ENCODE measurements around the gene MB. TPM values are rescaled to one million over a fixed set of nuclear protein-coding genes. Genes with fewer than 3 reads are reported as not detected.

The MB gene
- total RNA-seq, 1 donor = not detected

DNA sequence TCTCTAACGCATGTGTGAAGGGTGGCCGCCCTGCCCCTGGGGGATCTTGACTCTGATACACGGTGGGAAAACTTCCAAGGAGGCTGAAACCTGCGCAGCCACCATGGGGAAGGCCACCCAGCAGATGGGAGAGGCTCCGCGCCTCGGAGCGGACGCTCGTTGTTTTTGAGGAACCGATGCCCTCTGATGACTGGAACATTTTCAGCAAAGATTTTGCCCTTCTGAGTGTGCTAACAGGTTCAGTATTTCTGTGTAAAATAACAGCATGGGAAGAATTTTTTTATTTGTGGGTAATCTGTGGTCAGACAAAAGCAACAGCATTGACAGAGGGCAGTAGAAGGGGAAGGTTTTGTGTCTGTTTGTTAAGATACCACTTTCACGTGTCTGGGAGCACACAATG, 16.7 kb downstream of the MB start:
- H3K27me3 ChIP-seq (ENCODE audit: insufficient read depth, low read length) = no peaks in the 10 kb centered on the region
- H3K9me3 ChIP-seq (ENCODE audit: low read depth, low read length) = no peaks in the 10 kb centered on the region
- H3K4me3 ChIP-seq (ENCODE audit: low read length) = no peak overlapping the region
- H3K4me1 ChIP-seq (ENCODE audit: insufficient read depth, low read length) = peaks cover 41% of the 10 kb centered on the region

DNA sequence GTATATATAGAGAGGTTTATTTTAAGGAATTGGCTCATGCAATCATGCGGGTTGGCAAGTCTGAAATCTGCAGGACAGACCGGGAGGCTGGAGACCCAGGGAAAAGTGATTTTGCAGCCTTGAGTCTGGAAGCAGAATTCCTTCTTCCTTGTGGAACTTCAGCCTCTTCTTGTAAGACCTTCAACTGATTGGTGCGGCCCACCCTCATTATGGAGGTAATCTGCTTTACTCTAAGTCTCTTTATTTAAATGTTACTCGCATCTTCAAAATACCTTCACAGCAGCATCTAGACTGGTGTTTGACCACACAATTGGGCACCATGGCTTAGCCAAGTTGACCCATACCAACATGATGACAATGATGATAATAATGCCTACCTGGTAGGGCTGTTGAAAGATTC, 17.8 kb downstream of the MB start:
- no peaks in the 10 kb centered on the region for H3K27me3 ChIP-seq (ENCODE audit: insufficient read depth, low read length)
- H3K4me3 ChIP-seq (ENCODE audit: low read length) = no peak overlapping the region
- peaks cover 33% of the 10 kb centered on the region for H3K4me1 ChIP-seq (ENCODE audit: insufficient read depth, low read length)
- H3K9me3 ChIP-seq (ENCODE audit: low read depth, low read length) = no peaks in the 10 kb centered on the region

DNA sequence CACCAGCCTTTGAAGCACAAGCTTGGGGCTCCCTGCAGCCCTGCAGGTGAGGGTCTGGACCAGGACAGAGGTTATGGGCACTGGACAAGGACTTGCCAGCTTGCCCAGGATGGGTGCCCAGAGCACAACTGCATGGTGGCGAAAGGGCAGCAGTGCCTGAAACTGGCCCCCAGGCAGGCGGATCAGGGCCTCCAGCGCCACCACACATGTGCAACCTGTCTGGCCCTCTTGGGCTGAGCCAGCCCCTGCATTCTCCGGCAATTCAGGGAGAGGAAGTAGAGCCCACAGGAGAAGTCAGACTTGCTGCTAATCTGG, 18.8 kb downstream of the MB start:
- Histone ChIP-seq H3K4me1 (ENCODE audit: insufficient read depth, low read length) (peaks cover 23% of the 10 kb centered on the region), H3K27me3 (ENCODE audit: insufficient read depth, low read length) (no peaks in the 10 kb centered on the region), H3K9me3 (ENCODE audit: low read depth, low read length) (no peaks in the 10 kb centered on the region), H3K4me3 (ENCODE audit: low read length) (no peak overlapping the region)

DNA sequence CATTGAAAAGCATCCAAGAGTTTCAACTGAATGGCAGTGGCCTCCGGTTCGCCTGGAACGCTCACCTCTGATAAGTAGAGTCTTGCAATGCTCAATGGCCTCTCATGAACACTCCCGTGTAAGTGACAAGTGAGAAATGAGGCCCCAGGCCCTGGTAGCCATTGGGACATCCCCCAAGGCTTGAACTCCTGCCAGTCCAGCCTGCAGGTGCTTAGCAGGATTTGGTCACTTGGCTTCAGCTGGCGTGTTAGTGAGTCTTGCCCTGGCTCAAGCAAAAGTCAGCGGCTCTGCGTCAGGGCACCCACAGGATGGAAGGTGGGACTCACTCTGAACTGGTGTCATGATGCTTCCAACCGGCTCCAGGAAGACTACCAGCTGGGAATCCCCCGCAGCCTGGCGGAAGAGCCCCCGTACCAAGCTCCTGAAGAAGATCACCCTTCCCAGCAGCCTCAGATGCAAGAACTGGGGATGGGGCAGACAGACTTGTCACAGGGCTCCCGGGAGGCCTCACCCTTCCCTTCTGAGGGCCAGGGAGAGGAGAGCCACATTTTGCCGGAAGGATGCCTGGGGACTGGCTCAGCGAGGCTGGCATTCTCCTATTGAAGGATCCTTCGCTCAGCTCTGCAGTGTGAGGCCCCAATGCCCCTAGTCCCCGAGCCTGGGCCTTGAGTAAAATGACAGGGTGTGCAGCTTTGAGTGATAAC, 19.3 kb downstream of the MB start:
- Histone ChIP-seq H3K4me1 (ENCODE audit: insufficient read depth, low read length) (peaks cover 18% of the 10 kb centered on the region), H3K9me3 (ENCODE audit: low read depth, low read length) (no peaks in the 10 kb centered on the region), H3K4me3 (ENCODE audit: low read length) (no peak overlapping the region), H3K27me3 (ENCODE audit: insufficient read depth, low read length) (no peaks in the 10 kb centered on the region)

DNA sequence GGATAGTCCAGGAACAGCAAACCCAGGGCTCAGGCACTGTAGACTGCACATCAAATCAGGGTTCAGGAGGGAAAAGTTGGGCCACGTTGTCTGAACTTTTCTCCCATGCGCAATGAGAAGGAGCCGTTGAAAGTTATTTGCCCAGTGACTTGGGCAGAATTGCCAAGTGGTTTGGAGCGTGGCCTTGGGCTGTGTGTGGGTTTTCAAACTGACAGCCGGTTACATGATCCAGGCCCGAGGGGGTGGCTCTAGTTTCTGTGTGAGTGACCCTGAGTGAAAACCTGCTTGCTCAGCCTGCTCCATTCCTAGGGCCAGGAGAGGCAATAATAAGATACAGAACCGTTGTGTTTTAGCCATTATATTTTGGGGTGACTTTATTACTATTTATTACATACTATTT, 20.3 kb downstream of the MB start:
- no peaks in the 10 kb centered on the region for H3K27me3 ChIP-seq (ENCODE audit: insufficient read depth, low read length)
- peaks cover 12% of the 10 kb centered on the region for H3K4me1 ChIP-seq (ENCODE audit: insufficient read depth, low read length)

DNA sequence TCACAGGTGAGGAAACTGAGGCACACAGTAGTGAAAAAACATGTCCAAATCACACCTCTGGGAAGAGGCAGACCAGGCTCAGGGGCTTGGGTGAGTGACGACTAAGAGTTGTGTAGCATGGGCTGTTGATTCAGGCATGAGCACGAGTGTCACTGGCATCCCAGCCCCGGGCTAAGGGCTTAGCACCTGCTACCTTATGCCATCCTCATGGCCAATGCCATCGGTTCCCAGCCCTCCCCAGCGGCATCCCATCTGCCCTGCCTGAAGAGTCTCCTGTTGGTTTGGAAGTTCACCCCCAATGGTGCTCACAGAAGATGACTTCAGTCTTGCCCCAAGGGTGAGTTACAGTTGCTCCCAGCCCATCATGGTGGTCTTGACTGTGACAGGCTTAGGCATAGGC, 22.4 kb downstream of the MB start:
- Histone ChIP-seq H3K4me1 (ENCODE audit: insufficient read depth, low read length) (peaks cover 6% of the 10 kb centered on the region), H3K9me3 (ENCODE audit: low read depth, low read length) (no peaks in the 10 kb centered on the region), H3K27me3 (ENCODE audit: insufficient read depth, low read length) (no peaks in the 10 kb centered on the region), H3K4me3 (ENCODE audit: low read length) (no peak overlapping the region)

More for the DNA sequence above, 20.3 kb downstream of the MB start:
- no peaks in the 10 kb centered on the region for H3K9me3 ChIP-seq (ENCODE audit: low read depth, low read length)
- H3K4me3 ChIP-seq (ENCODE audit: low read length) = no peak overlapping the region

DNA sequence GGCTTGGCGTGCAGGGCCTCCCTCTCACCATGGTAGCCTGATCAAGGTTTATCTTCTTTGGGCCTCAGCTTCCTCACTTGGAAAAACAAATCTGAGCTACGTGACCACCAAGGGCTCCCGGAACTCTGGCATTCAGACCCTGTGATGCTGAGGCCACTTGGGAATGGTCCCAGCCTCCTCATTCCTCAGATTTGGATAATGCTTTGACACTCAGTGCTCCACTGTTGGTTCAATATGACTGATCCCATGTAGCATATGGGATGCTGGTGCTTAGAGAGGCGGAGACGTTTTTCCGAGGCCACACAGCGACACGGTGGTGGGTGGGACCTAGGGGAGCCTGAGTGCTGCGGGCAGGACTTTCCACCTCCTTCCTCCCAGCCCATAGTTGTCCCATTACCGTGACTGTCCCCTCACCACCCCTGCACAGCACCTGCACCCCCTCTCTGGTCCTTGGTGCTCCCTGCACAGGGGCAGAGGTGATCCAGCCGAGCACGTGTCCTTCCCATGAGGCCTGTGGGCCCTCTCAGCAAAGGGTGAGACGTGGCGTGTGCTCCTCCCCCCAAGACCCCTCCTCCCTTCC, 23.1 kb downstream of the MB start:
- H3K27me3 ChIP-seq (ENCODE audit: insufficient read depth, low read length) = no peaks in the 10 kb centered on the region
- H3K4me3 ChIP-seq (ENCODE audit: low read length) = no peak overlapping the region
- peaks cover 9% of the 10 kb centered on the region for H3K4me1 ChIP-seq (ENCODE audit: insufficient read depth, low read length)
- no peaks in the 10 kb centered on the region for H3K9me3 ChIP-seq (ENCODE audit: low read depth, low read length)

DNA sequence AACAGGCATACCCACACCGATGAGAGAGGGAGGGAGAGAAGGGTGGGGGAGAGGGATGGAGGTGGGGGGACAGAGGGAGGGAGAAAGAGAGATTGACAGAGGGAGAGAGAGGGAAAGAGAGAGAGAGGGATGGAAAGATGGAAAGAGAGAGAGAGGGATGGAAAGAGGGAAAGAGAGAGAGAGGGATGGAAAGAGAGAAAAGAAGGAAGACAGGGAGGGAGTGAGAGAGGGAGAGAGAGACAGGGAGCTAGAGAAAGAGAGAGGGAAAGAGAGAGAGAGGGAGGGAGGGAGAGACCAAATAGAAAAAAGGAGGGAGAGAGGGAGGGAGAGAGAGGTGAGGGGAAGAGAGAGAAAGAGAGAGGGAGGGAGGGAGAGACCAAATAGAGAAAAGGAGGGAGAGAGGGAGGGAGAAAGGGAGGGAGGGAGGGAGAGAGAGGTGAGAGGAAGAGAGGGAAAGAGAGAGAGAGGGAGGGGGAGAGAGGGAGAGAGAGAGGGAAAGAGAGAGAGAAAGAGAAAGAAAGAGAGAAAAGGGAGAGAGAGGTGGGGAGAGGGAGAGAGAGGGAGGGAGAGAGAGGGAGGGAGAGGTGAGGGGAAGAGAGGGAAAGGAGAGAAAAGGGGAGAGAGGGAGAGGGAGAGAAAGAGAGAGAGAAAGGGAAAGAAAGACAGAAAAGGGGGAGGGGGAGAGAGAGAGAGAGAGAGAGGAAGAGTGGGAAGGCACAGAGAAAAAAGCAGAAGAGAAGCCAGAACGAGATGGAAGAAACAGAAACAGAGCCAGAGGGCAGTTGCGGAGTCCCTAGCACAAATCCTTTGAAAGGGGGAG, 23.8 kb downstream of the MB start:
- Histone ChIP-seq H3K9me3 (ENCODE audit: low read depth, low read length) (no peaks in the 10 kb centered on the region), H3K4me3 (ENCODE audit: low read length) (no peak overlapping the region), H3K4me1 (ENCODE audit: insufficient read depth, low read length) (peaks cover 12% of the 10 kb centered on the region), H3K27me3 (ENCODE audit: insufficient read depth, low read length) (no peaks in the 10 kb centered on the region)

DNA sequence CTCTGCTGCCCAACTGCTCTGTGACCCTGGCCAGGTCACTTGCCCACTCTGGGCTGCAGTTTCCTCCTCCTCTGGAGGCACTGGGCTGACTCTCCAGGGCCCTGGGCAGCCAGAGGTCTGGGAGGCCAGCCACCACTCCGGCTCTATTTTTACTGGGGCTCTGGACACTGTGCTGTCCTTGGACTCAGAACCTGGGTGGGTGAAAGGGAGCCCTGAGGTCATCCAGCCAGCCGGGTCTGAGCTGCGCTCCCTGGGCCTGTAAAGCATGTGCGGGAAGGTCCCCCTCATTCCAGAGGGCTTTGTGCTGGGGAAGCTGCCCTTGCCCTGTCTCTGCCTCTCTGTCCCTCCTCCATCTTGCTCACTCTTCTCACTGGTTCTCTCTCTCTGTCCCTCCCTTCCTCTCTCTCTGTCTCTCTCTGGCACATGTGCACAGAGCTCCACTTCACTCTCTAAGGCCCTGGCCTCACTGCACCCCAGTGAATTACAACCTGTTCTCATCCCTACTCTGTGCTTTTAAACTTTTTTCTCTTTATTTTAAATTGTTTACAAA, 24.6 kb downstream of the MB start:
- Histone ChIP-seq H3K4me1 (ENCODE audit: insufficient read depth, low read length) (peaks cover 12% of the 10 kb centered on the region), H3K9me3 (ENCODE audit: low read depth, low read length) (no peaks in the 10 kb centered on the region), H3K4me3 (ENCODE audit: low read length) (no peak overlapping the region), H3K27me3 (ENCODE audit: insufficient read depth, low read length) (no peaks in the 10 kb centered on the region)

DNA sequence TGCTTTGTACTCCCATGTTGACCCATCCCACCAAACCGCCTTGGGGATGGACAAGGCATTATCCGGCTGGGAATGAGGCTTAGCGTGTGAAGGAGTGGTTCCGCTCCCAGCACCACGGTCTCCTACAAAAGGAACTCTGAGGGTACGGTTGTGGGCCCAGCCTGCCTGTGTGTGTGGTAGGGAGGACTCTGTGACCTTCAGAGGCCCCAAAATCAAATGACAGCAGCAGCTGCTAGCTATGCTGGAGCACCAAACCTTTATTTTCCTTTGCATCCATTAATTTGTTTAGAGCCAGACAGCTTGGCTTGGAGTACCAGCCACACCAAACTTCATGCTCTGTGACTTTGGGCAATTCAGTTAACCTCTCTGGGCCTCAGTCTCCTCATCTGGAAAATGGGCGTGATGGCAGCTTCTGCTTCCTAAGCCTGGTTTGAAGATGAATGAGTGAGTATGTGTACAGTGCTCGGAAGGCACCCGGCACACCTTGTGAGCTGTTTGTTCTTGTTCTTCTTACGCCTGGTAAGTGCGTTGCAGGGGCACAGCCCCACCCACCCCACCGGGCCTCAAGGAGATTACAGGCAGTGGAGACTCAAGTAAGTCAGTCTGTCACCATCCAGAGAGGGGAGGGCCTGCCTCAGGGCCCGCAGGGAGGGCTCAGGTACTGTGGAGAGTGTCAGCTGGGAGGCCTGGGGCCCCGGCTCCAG, 25.3 kb downstream of the MB start:
- Histone ChIP-seq H3K4me1 (ENCODE audit: insufficient read depth, low read length) (peaks cover 12% of the 10 kb centered on the region), H3K4me3 (ENCODE audit: low read length) (no peak overlapping the region), H3K27me3 (ENCODE audit: insufficient read depth, low read length) (no peaks in the 10 kb centered on the region), H3K9me3 (ENCODE audit: low read depth, low read length) (no peaks in the 10 kb centered on the region)

DNA sequence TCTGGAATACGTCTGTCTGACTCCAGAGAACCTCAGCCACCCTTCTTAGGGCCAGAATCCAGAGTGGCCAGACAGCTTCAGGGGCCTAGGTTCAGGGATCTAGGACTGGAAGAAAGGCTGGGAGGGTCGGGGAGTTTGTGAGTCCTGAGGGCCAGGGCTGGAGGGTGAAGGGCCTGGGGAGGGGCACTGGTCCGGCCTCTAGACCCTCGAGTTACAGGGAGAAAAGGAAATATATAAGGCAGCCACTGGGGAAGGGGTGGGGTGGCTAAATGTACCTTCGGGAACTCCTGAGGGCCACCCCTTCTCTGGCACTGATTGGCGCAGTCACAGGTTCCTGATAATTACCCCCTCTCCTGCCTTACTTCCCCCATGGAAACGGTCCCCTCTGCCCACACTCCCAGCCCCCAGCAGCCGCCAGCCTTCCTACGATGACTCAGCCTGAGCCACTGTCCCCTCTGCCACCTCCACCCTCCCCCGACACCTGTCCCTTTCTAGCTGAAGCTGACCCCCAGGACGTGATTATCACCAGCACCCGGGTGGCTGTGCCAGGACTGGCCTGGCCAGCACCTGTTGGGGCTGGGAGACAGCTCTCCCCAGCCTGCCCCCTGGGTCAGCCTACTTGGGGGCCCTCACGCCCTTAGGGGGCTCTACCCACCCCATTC, 26.4 kb downstream of the MB start:
- Histone ChIP-seq H3K9me3 (ENCODE audit: low read depth, low read length) (no peaks in the 10 kb centered on the region), H3K27me3 (ENCODE audit: insufficient read depth, low read length) (no peaks in the 10 kb centered on the region), H3K4me3 (ENCODE audit: low read length) (no peak overlapping the region), H3K4me1 (ENCODE audit: insufficient read depth, low read length) (peaks cover 12% of the 10 kb centered on the region)

DNA sequence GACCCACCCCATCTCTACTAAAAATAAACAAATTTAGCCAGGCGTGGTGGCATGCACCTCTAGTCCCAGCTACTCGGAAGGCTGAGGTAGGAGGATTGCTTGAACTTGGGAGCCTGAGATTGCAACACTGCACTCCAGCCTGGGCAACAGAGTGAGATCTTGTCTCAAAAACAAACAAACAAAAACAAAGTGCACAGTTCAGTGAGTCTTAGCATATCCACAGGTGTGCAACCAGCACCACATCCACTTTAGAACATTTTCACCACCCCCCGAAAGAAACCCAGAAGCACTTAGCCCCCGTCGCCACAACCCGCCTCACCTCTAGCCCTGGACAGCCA, 27.4 kb downstream of the MB start:
- no peaks in the 10 kb centered on the region for H3K27me3 ChIP-seq (ENCODE audit: insufficient read depth, low read length)
- H3K9me3 ChIP-seq (ENCODE audit: low read depth, low read length) = no peaks in the 10 kb centered on the region
- H3K4me1 ChIP-seq (ENCODE audit: insufficient read depth, low read length) = peaks cover 12% of the 10 kb centered on the region
- no peak overlapping the region for H3K4me3 ChIP-seq (ENCODE audit: low read length)

DNA sequence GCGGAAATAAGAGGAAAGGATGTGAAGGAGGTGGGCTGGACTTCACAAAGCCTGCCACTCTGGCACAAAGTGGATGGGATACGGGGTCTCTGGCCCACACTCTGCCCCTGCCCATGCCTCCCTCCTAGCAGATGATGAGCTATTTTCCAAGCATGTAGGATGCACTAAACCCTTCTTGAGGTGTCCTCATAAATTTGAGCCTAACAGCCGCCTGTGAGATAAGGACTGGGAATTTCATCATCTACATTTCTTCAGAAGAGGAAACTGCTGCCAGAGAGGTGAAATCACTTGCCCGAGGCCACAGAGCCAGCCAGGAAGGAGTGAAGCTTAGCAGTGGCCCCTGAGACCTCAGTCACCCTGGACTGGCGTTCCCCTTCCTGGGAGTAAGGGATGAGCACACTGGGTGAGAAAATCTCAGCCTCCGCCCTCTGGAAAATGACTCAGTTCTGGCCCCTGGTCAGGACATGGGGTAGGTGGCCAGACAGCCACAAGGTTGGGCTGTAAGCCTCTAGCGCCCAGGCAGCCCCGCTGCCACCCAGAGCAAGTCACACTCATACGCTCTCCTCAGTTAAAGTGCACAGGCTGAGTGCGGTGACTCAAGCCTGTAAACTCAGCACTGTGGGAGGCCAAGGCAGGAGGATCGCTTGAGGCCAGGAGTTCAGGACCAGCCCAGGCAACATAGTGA, 27.9 kb downstream of the MB start:
- Histone ChIP-seq H3K4me1 (ENCODE audit: insufficient read depth, low read length) (peaks cover 12% of the 10 kb centered on the region), H3K27me3 (ENCODE audit: insufficient read depth, low read length) (no peaks in the 10 kb centered on the region), H3K9me3 (ENCODE audit: low read depth, low read length) (no peaks in the 10 kb centered on the region), H3K4me3 (ENCODE audit: low read length) (no peak overlapping the region)

DNA sequence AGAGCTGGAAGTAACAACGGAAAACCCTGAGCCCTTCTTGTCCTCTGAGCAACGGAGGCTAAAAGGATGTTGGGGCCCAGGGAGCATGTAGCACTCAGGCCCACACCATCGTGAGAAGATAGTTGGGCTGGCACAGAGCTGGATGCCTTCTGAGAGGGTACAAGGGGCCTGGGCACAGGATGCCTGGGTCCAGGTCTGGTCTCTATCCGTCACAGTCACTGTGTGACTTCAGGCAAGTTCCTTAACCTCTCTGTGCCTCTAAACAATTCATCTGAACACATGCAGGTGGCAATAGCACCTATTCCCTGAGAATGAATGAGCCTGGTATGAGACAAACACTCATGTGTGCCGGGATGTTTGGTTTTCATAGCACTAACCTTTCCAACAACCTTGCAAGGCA, 29.2 kb downstream of the MB start:
- no peak overlapping the region for H3K4me3 ChIP-seq (ENCODE audit: low read length)
- no peaks in the 10 kb centered on the region for H3K27me3 ChIP-seq (ENCODE audit: insufficient read depth, low read length)
- H3K4me1 ChIP-seq (ENCODE audit: insufficient read depth, low read length) = peaks cover 12% of the 10 kb centered on the region
- no peaks in the 10 kb centered on the region for H3K9me3 ChIP-seq (ENCODE audit: low read depth, low read length)
